Measurements from ENCODE around the gene SPTLC3.

Gene SPTLC3

DNA sequence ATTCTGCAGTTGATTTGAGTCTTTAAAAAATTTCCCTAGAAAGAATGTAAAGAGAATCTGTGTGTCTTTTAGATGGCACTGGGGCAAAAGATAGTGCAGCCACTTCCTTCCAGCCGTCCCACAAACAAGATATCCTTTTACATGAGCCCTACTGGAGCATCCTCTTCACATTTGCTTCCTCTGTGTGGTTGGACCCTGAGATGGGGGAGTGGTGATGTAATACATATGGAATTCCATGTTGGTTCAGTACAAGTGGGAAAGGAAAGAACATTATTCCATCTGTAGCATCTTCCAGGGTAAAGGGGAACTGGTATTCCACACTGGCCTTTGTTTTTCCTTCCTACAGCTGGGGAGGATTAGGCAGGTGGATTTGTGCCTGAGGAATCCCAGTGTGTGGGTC lies 133.4 kb downstream of the SPTLC3 start:
- DNase-seq = peak; percentile 18

DNA sequence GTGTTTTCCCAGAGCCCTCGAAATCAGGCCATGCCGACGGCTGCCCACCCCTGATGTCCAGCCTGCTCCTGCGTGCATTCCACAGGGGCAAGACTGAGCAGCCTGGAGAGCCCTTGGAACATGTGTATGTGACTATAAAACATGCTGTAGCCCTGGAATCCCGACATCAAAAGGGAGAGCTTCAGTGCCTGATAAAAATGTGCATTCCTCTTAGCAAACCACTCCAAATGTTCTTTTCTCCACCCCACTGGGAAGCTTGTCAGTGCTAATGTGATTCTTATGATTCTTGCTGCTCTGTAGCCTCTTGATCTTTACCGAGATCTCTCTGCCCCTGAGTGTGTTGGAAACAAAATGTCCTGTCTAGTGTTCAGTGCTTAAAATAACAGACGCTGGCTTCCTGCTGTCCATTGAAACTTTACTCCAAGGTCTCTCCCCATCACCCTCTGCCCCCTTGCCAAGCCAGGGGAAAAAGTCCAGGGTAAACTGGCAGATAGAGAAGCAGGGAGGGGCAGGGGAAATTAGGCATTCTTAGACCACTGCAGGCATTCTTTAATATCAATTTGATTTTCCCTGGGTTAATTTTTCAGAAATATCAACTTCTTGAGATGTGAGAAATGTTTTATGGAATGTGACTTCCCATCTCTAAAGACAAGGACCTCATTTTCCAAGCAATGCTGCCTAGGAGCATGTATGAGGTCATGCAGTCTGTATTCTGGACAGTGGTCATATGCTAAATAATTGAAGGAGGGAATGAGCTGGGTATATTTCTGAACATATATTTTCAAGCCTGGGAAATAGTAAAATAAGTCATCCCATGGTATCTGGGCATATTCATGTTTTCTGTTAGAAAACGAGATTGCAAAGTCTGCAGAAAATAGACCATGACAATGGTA lies 138.5 kb downstream of the SPTLC3 start:
- peak; percentile 52 for DNase-seq

DNA sequence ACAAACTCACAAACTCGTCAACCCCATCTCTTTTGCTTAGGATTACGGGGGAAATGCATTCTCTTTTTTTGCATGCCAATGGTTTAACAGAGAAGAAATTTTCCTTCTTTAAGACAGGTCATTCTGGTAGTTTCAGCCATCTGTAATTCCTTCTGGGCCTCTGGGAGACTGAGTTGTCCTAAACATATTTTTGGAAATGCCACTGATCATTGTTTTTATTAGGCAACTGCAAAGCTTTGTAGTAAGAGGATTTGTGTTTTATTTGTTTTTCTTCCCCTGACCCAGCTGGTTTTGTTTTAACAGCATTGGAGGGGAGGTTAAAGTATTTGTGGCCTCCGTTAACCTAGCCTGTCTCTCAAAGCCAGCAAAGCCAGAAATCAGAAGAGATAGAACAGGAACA lies 139.2 kb downstream of the SPTLC3 start:
- DNase-seq = no peak

DNA sequence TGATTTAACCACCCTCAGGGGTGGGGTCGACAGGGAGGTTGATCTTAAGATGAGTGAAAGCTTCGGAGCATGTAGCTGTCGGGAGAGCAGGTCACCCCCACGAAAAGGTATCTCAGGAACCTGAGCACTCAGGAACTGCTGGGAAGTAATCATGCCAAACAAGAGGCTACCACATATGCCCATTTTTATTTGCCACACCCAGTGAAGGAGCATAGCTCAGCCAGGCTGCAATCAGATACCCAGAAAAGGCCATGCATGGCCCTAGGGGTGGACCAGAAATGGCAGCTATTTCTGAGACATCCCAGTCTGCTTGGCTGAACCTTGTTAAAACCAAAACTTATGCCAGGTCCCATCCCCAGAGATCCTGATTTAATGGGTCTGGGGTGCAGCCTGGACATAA lies 139.6 kb downstream of the SPTLC3 start:
- no peak for DNase-seq

DNA sequence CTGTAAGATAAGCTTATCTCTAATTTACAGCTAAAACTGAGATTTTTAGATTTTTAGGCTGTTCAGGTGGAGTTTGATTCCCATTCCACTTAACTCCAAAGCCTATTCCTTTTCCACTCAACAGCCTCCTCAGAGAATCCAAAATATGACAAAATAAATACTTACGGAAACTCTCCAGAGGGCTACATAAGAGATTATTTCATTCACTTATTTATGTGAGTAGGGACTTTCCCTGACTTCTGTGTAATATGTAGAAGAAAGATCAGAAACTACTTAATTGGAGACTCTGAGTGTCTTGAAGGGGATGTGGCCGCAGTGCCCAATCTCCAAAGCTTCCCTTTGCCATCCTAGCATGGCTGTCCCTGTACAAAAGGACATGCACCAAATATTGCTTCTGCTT lies 140.2 kb downstream of the SPTLC3 start:
- DNase-seq = no peak

DNA sequence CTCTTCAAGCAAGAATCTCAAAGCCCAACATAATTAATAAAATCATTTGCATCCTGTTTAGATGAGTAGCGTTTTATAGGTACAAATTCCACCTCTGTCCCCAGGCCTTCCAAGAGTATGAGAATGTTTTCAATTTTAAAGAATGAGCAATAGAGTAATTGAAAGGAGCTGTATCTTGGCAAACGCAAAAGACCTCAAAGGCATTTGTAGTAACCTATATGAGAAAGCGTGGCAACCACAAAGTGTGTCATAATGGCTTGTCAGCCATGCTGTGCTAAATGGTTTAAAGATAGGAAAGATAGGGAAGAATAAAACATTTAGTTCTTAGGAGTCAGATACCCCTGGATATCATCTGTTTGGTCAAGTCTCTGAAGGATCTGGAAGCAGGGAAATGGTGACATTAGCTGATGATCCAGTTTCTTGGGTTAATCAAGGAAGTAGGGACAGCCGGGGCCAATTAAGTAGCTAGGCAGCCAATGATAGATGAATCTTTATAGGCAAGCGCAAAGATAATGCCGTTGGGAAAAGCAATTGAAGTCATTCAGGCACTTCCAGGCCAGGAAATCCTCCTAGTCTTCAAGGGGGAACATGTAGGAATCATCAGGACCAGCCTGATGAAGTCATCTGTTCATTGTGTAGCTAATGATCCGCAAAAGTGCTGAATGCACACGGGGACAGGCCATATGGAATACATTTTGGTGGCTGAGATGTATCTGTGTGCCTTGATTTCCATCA lies 140.8 kb downstream of the SPTLC3 start:
- DNase-seq = no peak

DNA sequence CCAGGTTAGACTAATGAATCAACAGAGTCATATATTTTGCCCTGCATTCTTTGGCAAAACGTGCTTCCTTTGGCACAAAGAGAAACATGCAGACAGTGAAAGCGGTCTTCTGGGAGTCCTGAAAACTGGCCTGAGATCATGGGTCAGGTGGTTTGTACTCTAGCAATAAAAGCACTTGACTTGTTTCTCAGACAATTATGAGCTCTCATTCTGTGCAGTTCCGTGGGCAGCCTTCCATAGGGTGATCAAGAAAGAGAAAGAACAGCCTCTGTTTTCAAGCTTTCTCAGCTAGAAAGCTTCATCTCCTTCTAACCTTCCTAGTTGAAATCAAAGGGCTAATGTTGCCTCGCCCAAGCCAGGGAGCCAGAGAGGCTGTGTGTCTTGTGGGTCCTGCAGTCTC lies 149.6 kb downstream of the SPTLC3 start:
- DNase-seq = peak; percentile 61

DNA sequence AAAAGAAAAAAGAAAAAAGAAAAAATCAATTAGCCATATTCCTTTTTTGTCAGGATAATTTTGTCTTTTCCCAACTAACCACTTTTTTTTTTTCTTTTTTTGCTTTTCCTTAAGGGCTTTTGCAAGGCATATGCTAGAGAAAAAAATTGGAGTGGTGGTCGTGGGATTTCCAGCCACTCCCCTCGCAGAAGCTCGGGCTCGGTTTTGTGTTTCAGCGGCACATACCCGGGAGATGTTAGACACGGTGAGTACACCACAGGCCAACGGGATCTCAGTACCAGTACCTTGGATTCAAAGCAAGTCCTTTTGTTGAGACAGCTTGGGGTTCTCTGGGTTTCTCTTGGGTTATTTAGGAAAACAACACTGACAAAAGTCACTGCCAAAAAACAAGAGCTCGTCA lies 151.1 kb downstream of the SPTLC3 start:
- no peak for DNase-seq

DNA sequence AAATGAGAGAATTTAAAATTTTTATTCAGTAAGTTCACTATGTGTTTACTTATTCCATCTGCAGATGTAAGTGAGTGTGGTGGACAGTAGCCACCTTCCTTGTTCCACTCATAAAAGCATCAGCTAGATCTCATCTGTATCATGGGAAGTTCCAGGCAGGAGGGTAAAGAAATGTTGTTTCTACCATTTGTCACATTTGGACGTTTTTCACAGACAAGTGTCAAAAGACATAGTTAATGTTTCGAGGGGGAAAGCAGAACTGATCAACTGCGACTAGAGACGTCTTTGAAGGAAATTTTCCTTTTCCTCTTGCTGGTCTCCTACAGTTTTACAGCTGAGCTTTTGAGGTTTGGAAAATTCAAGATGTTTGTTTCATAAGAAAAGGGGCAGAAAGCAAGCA lies 156.4 kb downstream of the SPTLC3 start:
- DNase-seq = no peak

DNA sequence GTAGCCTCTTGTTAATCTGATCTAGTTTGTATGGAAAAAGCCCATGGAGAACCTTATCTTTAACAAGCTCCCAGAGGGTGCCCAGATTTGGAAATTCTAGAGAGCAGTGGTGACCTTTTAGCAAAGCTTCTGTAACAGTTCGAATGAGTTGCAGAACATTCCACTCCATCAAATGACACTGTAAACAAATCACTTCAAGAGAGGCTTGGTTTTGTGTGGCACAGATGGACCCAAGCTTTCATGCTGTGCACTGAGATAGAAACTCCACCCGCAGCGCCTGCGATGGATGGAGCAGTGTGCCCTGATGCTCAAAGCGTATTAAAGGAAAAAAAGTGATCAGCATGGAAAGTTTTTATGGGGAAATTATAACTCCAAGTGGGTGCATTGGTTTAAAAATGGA lies 157.2 kb downstream of the SPTLC3 start:
- DNase-seq = no peak

DNA sequence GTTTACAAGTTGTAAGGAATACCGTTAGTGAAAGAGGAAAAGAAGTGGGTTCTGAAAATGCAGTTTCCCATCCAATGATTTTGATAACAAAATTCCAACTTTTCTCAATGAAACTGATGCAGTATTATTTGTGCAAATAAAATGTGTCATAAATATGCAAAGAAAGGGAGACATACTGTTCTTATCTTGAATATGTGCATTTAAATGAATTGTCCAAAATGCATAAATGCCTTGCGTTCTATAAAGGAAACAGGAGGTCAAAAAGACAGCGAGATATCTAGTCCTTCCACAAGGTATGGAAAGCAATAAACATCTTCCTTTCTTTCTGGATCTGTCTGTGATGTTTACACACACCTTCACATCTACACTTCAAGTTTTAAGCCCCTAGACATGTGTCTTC lies 157.7 kb downstream of the SPTLC3 start:
- DNase-seq = no peak

DNA sequence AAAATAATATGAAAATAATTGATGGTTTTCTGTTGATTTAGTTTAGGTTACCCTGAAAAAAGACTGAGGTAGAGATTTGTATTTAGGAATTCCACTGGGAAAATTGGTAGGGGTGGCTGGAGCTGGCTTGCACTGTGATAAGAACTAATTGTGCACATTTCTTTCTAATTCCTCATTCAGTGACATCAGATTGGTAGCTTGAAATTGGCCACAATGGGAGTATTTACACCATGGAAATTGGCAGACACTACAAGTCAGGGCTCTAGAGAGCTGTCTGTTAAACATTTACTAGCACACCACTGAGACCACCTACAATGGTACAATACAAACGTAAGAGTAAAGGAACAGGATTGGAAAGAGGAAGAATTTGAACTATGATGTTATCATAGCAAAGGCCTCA lies 160.3 kb downstream of the SPTLC3 start:
- no peak for DNase-seq

DNA sequence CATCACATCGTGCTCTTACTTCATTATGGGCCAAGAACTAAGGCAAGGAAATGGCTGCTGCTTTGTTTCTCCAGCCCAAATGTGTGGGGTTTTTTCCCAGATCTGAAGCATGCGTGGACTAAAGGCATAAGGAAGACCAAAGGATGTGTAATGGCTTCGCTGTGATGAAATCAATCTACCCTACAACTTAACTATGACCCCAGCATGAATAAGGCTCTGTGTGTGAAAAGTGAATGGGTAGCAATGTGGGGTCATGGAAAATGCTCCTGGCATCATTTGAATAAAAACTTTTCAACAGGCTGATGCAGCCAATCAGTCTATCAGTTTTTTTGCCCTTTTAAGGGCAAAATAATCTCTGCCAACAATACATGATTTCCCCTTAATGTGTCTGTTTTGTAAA lies 162.0 kb downstream of the SPTLC3 start:
- no peak for DNase-seq

DNA sequence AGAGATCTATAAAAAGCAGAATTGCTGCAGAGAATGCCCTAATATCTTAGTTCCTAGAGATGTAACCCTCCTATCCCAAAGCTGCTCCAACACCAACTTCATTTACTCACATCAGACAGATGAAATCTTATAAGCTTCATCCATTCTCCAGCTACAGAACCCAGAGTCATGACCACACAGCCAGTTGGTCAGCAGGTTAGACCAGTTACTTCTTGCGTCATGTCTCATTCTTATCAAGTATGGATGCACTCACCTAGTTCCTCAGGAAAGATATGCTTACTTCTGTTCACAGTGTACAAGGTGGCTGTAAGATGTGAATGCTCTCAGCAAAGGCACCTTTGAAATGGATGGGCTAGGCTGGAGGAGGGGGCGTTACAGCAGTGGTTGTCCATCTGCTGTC lies 164.4 kb downstream of the SPTLC3 start:
- no peak for DNase-seq

DNA sequence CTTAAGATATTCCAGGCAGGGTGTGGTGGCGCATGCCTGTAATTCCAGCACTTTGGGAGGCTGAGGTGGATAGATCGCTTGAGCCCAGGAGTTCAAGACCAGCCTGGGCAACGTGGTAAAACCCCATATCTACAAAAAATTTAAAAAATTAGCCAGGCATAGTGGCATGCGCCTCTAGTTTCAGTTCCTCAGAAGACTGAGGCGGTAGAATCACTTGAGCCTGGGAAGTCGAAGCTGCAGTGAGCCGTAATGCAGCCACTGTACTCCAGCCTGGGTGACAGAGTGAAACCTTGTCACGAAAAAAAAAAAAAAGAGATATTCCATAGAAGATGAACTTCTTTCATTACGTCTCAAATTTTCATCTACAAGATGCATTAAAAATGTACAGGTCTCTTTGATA lies 165.6 kb downstream of the SPTLC3 start:
- DNase-seq = no peak

DNA sequence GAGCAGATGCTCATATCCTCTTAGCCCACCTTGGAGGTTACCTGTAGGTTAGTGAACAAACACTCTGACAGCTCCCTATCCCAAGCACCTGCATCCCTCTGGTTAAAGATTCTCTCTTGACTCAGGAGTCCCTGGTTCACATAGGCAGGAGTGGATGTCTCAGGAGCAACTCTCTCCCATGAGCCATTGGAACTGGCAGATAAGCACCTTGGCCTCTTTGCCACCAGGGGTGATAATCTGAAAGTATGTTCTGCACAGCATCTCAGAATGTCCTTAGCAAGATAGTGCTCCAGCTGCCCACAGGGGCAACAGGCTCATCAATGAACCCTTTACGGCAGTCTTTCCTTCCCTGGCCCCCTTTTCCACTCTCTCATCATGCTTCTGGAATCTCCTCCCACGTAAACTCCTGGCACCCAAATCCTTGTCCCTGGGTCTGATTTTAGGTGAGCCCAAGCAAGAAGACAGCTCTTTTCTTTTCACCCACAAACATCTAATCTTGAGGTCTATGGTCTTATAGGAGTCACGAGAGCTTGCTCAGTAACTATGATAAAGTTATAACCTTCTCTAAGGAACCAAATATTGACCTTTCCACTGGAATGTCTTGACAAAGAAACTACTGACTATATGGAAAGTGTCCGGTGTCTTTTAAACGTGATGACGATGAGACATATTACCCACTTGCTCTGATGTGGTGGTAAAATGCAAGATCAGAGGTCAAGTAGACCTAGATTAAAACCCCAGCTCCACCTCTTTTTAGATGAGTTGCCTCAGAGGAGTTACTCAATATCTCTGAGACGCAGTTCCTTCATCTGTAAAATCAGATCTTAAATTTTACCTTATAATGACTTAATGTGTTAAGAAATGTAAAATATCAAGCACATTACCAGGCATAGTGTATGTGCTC lies 172.5 kb downstream of the SPTLC3 start:
- DNase-seq = no peak

DNA sequence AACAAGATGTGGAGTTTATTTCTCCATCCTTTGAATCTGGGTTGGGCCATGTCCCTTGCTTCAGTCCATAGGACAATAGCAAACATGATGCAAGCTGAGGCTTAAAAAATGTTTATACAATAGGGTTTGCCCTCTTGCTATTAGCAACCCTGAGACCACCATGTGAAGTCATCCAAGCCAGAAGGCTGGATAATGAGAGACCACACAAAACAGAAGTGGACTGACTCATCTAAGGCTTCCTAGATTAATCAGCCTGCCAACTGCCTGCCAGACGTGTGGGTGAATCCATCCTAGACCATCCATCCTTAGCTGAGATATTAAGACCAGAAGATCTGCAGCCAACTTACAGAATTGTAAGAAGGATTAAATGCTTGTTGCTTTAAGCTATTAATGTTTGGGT lies 174.2 kb downstream of the SPTLC3 start:
- DNase-seq = no peak

DNA sequence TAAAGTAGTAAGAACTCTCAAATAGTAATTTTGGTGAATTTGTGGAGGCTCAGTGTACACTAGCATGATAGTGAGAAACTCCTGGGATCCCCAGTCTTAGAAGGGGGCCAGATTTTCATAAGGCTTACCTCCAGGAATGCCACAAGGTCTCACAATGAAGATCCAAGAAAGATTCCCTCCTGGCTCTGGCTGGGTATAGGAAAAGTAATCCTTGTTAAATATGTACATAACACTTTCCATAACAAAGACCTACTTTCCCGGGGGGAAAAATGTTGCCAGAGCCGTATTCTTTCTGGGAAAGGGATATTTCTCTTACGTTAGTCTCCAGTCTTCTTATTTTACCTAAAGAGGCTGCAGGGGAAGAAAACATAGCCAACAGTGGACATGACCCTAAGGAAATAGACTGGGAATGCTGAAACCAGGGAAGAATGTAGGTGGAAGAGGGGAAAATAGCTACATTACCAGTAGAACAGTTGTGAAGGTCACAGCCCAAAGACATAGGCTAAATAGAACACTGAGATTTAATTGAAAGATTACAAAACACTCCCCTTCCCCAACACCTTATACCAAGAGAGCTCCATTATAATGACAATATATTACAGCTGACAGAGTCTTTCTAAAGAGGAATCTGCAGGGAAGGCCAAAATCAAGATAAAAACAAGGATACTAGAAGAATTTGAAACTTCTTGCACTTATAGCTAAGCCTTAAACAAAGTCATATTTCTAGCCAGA lies 177.4 kb downstream of the SPTLC3 start:
- no peak for DNase-seq

DNA sequence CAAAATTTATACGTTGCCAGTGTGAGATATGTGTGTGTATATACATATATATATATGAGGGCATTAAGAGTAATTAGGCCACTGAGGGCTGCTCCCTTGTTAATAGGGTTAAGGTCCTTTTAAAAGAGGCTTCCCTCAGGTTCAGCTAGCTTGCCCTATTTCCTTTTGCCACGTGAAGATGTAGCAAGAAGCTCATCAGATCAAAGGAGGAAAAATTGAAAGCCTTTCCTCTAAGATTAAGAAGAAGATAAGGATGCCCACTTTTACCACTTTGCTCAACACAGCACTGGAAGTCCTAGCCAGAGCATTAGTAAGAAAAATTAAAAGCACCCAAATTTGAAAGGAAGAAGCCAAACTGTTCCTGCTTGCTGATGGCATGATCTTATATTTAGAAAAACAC lies 179.1 kb downstream of the SPTLC3 start:
- DNase-seq = no peak

DNA sequence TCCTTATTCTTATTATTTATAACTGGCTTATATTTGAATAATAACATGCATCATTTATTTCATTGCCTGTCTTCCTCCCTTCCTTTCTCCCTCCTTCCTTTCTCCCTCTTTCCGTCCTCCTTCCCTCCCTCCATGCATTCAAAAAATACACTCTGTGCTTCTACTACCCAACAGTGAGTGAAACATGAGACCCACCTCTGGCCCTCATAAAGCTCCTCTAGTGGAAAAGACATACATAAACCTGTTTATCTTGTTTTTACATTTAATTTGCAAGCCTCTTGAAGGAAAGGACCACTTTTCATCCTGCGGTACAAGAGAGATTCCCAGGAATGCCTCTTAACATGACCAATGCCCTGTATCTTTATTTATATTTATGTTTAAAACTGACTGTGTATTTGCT lies 190.5 kb downstream of the SPTLC3 start:
- peak; percentile 100 for DNase-seq

DNA sequence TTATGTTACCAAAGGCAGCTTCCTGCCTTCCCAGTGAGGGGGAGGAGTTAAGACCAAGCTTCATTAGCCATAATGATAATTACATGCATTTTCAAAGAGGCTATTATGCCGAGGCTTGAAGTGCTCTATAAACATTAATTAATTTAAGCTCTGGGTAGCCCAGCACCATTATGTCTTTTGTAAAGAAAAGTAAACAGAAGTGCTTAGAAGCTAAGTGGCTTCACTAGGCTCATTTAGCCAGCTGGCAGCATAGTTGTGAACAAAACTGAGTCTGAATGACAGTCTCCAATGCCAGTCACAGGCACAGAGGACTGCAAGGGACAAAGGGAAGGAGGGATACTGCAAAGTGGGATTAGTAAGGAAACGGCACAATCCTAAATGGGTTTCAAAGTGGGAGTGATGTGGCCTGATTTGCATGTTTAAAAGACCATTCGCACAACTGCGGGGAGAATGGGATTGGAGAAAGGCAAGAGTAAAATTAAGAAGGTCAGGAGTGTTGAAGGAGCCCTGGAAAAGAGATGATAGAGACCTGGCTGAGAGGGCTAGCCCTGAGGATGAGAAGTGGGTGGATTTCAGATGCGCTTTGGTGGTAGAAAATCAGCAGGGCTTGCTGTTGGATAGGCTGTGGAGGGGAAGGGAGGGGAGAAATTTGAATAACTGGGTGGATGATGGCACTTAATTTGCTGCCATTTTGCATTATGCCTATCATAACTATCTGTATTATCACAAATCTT lies 192.2 kb downstream of the SPTLC3 start:
- DNase-seq = peak; percentile 91

DNA sequence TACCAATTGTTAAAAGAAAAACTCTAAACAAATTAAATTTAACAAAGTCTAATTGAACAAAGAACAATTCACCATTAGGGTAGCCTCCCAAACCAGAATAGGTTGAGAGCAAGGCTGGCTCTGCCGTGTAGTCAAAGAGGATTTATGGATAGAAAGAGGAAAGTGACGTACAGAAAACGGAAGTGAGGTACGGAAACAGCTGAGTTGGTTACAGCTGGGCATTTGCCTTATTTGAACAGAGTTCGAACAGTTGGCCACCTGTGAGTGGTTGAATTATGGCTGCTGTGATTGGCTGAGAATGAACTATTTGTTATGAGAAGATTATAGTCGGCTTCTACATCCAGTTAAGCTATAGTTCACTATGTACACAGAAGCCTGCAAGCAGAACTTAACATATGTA lies 193.8 kb downstream of the SPTLC3 start:
- no peak for DNase-seq
